Measurements from ENCODE around the gene CMSS1.
A peak's percentile ranks its signal among the peaks of the same experiment; 100 is the strongest.

Gene CMSS1

GRCh38 chr3:99783011-99783573 is 34.6 kb upstream of the CMSS1 start:
- H3K27me3 ChIP-seq (ENCODE audit: insufficient read depth, low read length) = no peaks in the 10 kb centered on the region
- H3K36me3 ChIP-seq (ENCODE audit: insufficient read depth, low read depth, low read length) = no peaks in the 10 kb centered on the region
- H3K9ac ChIP-seq (ENCODE audit: low read depth, low read length) = no peak overlapping the region
- no peaks in the 10 kb centered on the region for H3K9me3 ChIP-seq (ENCODE audit: insufficient read depth, low read depth, low read length)
- no peak overlapping the region for H3K27ac ChIP-seq (ENCODE audit: low read length)
- H3K4me3 ChIP-seq (ENCODE audit: low read length) = no peak overlapping the region
- no peaks in the 10 kb centered on the region for H3K4me1 ChIP-seq (ENCODE audit: insufficient read depth, low read length)

- H3K4me3 ChIP-seq (ENCODE audit: low read length) = no peak overlapping the region
- no peak overlapping the region for H3K9ac ChIP-seq (ENCODE audit: low read depth, low read length)
- no peaks in the 10 kb centered on the region for H3K36me3 ChIP-seq (ENCODE audit: insufficient read depth, low read depth, low read length)
- no peak overlapping the region for H3K27ac ChIP-seq (ENCODE audit: low read length)
- H3K4me1 ChIP-seq (ENCODE audit: insufficient read depth, low read length) = no peaks in the 10 kb centered on the region
- no peaks in the 10 kb centered on the region for H3K9me3 ChIP-seq (ENCODE audit: insufficient read depth, low read depth, low read length)
- H3K27me3 ChIP-seq (ENCODE audit: insufficient read depth, low read length) = no peaks in the 10 kb centered on the region
These were observed 28.5 kb upstream of the CMSS1 start for GRCh38 chr3:99789011-99789721.

GRCh38 chr3:99794485-99794884 is 23.2 kb upstream of the CMSS1 start:
- H3K27ac ChIP-seq (ENCODE audit: low read length) = no peak overlapping the region
- H3K36me3 ChIP-seq (ENCODE audit: insufficient read depth, low read depth, low read length) = no peaks in the 10 kb centered on the region
- H3K27me3 ChIP-seq (ENCODE audit: insufficient read depth, low read length) = no peaks in the 10 kb centered on the region
- H3K9ac ChIP-seq (ENCODE audit: low read depth, low read length) = no peak overlapping the region
- no peaks in the 10 kb centered on the region for H3K9me3 ChIP-seq (ENCODE audit: insufficient read depth, low read depth, low read length)
- no peaks in the 10 kb centered on the region for H3K4me1 ChIP-seq (ENCODE audit: insufficient read depth, low read length)
- no peak overlapping the region for H3K4me3 ChIP-seq (ENCODE audit: low read length)

- Histone ChIP-seq H3K27ac (ENCODE audit: low read length) (no peak overlapping the region), H3K27me3 (ENCODE audit: insufficient read depth, low read length) (no peaks in the 10 kb centered on the region), H3K9ac (ENCODE audit: low read depth, low read length) (no peak overlapping the region), H3K9me3 (ENCODE audit: insufficient read depth, low read depth, low read length) (no peaks in the 10 kb centered on the region), H3K4me1 (ENCODE audit: insufficient read depth, low read length) (no peaks in the 10 kb centered on the region), H3K36me3 (ENCODE audit: insufficient read depth, low read depth, low read length) (no peaks in the 10 kb centered on the region), H3K4me3 (ENCODE audit: low read length) (no peak overlapping the region)
These were observed 22.1 kb upstream of the CMSS1 start for GRCh38 chr3:99795573-99795972.

GRCh38 chr3:99799422-99799821 is 18.2 kb upstream of the CMSS1 start:
- Histone ChIP-seq H3K9me3 (ENCODE audit: insufficient read depth, low read depth, low read length) (peaks cover 4% of the 10 kb centered on the region), H3K4me3 (ENCODE audit: low read length) (no peak overlapping the region), H3K27me3 (ENCODE audit: insufficient read depth, low read length) (no peaks in the 10 kb centered on the region), H3K9ac (ENCODE audit: low read depth, low read length) (no peak overlapping the region), H3K36me3 (ENCODE audit: insufficient read depth, low read depth, low read length) (no peaks in the 10 kb centered on the region), H3K27ac (ENCODE audit: low read length) (no peak overlapping the region), H3K4me1 (ENCODE audit: insufficient read depth, low read length) (no peaks in the 10 kb centered on the region)

GRCh38 chr3:99803297-99803696 is 14.4 kb upstream of the CMSS1 start:
- Histone ChIP-seq H3K27ac (ENCODE audit: low read length) (no peak overlapping the region), H3K4me3 (ENCODE audit: low read length) (no peak overlapping the region), H3K36me3 (ENCODE audit: insufficient read depth, low read depth, low read length) (no peaks in the 10 kb centered on the region), H3K9me3 (ENCODE audit: insufficient read depth, low read depth, low read length) (peaks cover 29% of the 10 kb centered on the region), H3K9ac (ENCODE audit: low read depth, low read length) (no peak overlapping the region), H3K27me3 (ENCODE audit: insufficient read depth, low read length) (no peaks in the 10 kb centered on the region), H3K4me1 (ENCODE audit: insufficient read depth, low read length) (no peaks in the 10 kb centered on the region)

GRCh38 chr3:99805160-99805559 is 12.5 kb upstream of the CMSS1 start:
- no peak overlapping the region for H3K4me3 ChIP-seq (ENCODE audit: low read length)
- H3K9me3 ChIP-seq (ENCODE audit: insufficient read depth, low read depth, low read length) = peaks cover 29% of the 10 kb centered on the region
- no peak overlapping the region for H3K9ac ChIP-seq (ENCODE audit: low read depth, low read length)
- no peaks in the 10 kb centered on the region for H3K4me1 ChIP-seq (ENCODE audit: insufficient read depth, low read length)
- no peaks in the 10 kb centered on the region for H3K36me3 ChIP-seq (ENCODE audit: insufficient read depth, low read depth, low read length)
- no peak overlapping the region for H3K27ac ChIP-seq (ENCODE audit: low read length)
- no peaks in the 10 kb centered on the region for H3K27me3 ChIP-seq (ENCODE audit: insufficient read depth, low read length)

GRCh38 chr3:99808163-99808794 is 9.4 kb upstream of the CMSS1 start:
- Histone ChIP-seq H3K4me3 (ENCODE audit: low read length) (no peak overlapping the region), H3K9ac (ENCODE audit: low read depth, low read length) (no peak overlapping the region), H3K27me3 (ENCODE audit: insufficient read depth, low read length) (no peaks in the 10 kb centered on the region), H3K27ac (ENCODE audit: low read length) (no peak overlapping the region), H3K9me3 (ENCODE audit: insufficient read depth, low read depth, low read length) (peaks cover 29% of the 10 kb centered on the region), H3K4me1 (ENCODE audit: insufficient read depth, low read length) (no peaks in the 10 kb centered on the region), H3K36me3 (ENCODE audit: insufficient read depth, low read depth, low read length) (no peaks in the 10 kb centered on the region)

GRCh38 chr3:99809565-99809964 is 8.1 kb upstream of the CMSS1 start:
- H3K36me3 ChIP-seq (ENCODE audit: insufficient read depth, low read depth, low read length) = no peaks in the 10 kb centered on the region
- H3K9me3 ChIP-seq (ENCODE audit: insufficient read depth, low read depth, low read length) = peaks cover 23% of the 10 kb centered on the region

GRCh38 chr3:99810403-99810802 is 7.3 kb upstream of the CMSS1 start:
- no peaks in the 10 kb centered on the region for H3K4me1 ChIP-seq (ENCODE audit: insufficient read depth, low read length)
- H3K27me3 ChIP-seq (ENCODE audit: insufficient read depth, low read length) = no peaks in the 10 kb centered on the region

More at GRCh38 chr3:99809565-99809964, 8.1 kb upstream of the CMSS1 start:
- no peaks in the 10 kb centered on the region for H3K4me1 ChIP-seq (ENCODE audit: insufficient read depth, low read length)
- no peak overlapping the region for H3K27ac ChIP-seq (ENCODE audit: low read length)
- H3K9ac ChIP-seq (ENCODE audit: low read depth, low read length) = no peak overlapping the region
- H3K4me3 ChIP-seq (ENCODE audit: low read length) = no peak overlapping the region
- no peaks in the 10 kb centered on the region for H3K27me3 ChIP-seq (ENCODE audit: insufficient read depth, low read length)

GRCh38 chr3:99817047-99817436 is 620 bp upstream of the CMSS1 start:
- H3K9me3 ChIP-seq (ENCODE audit: insufficient read depth, low read depth, low read length) = no peaks in the 10 kb centered on the region
- no peaks in the 10 kb centered on the region for H3K4me1 ChIP-seq (ENCODE audit: insufficient read depth, low read length)
- no peaks in the 10 kb centered on the region for H3K36me3 ChIP-seq (ENCODE audit: insufficient read depth, low read depth, low read length)
- H3K27ac ChIP-seq (ENCODE audit: low read length) = peak overlapping the region; percentile 2
- H3K27me3 ChIP-seq (ENCODE audit: insufficient read depth, low read length) = peaks cover 7% of the 10 kb centered on the region; the same call in 1 of the 2 replicates
- H3K9ac ChIP-seq (ENCODE audit: low read depth, low read length) = peak overlapping the region; percentile 85
- peak overlapping the region; percentile 88 for H3K4me3 ChIP-seq (ENCODE audit: low read length)

More at GRCh38 chr3:99810403-99810802, 7.3 kb upstream of the CMSS1 start:
- Histone ChIP-seq H3K9ac (ENCODE audit: low read depth, low read length) (no peak overlapping the region), H3K36me3 (ENCODE audit: insufficient read depth, low read depth, low read length) (no peaks in the 10 kb centered on the region), H3K27ac (ENCODE audit: low read length) (no peak overlapping the region), H3K4me3 (ENCODE audit: low read length) (no peak overlapping the region), H3K9me3 (ENCODE audit: insufficient read depth, low read depth, low read length) (peaks cover 15% of the 10 kb centered on the region)

- Histone ChIP-seq H3K9ac (ENCODE audit: low read depth, low read length) (peak overlapping the region; percentile 85; the same call in 1 of the 2 replicates), H3K27ac (ENCODE audit: low read length) (no peak overlapping the region)
These were observed 1.2 kb downstream of the CMSS1 start for GRCh38 chr3:99818818-99819217.

More at GRCh38 chr3:99818818-99819217, 1.2 kb downstream of the CMSS1 start:
- H3K36me3 ChIP-seq (ENCODE audit: insufficient read depth, low read depth, low read length) = no peaks in the 10 kb centered on the region
- H3K4me3 ChIP-seq (ENCODE audit: low read length) = peak overlapping the region; percentile 88
- H3K27me3 ChIP-seq (ENCODE audit: insufficient read depth, low read length) = peaks cover 7% of the 10 kb centered on the region; the same call in 1 of the 2 replicates
- H3K4me1 ChIP-seq (ENCODE audit: insufficient read depth, low read length) = no peaks in the 10 kb centered on the region
- no peaks in the 10 kb centered on the region for H3K9me3 ChIP-seq (ENCODE audit: insufficient read depth, low read depth, low read length)

Data from iPS-20b (cell line).